SIG-M5 (cell line): Measurements from ENCODE around the gene FABP2.
"Not testable (repeated sequence)": the region's sequence is repeated elsewhere in the genome, so short reads cannot be mapped to it uniquely, and the experiment has no call there.

ENCODE experiments used
- DNase-seq: peaks from one replicate; lab custom pipeline; 2025; lab: John Stamatoyannopoulos, UW

Gene FABP2

GRCh38 chr4:119310826-119311225, 11.1 kb downstream of the FABP2 start:
- no peak for DNase-seq

- DNase-seq: no peak
Observed at GRCh38 chr4:119307606-119308005, 14.3 kb downstream of the FABP2 start.

GRCh38 chr4:119304431-119304830, 17.5 kb downstream of the FABP2 start:
- no peak for DNase-seq

- DNase-seq: no peak
Observed at GRCh38 chr4:119303587-119304305, 18.2 kb downstream of the FABP2 start.

GRCh38 chr4:119302073-119302832, 19.7 kb downstream of the FABP2 start:
- DNase-seq: no peak

- no peak for DNase-seq
Observed at GRCh38 chr4:119300101-119300978, 21.6 kb downstream of the FABP2 start.

- DNase-seq: no peak
Observed at GRCh38 chr4:119299741-119300100, 22.2 kb downstream of the FABP2 start.

GRCh38 chr4:119299260-119299671, 22.7 kb downstream of the FABP2 start:
- DNase-seq: no peak

- no peak for DNase-seq
Observed at GRCh38 chr4:119297795-119298194, 24.1 kb downstream of the FABP2 start.

- DNase-seq: no peak
Observed at GRCh38 chr4:119296356-119296755, 25.6 kb downstream of the FABP2 start.

- no peak for DNase-seq
Observed at GRCh38 chr4:119290598-119290997, 31.3 kb downstream of the FABP2 start.

GRCh38 chr4:119289313-119289712, 32.6 kb downstream of the FABP2 start:
- DNase-seq: no peak

GRCh38 chr4:119286377-119287002, 35.4 kb downstream of the FABP2 start:
- no peak for DNase-seq

GRCh38 chr4:119284876-119285780, 36.8 kb downstream of the FABP2 start:
- no peak for DNase-seq

GRCh38 chr4:119281393-119281792, 40.5 kb downstream of the FABP2 start:
- no peak for DNase-seq

GRCh38 chr4:119279945-119280344, 42.0 kb downstream of the FABP2 start:
- DNase-seq: not testable (repeated sequence)

GRCh38 chr4:119279541-119279940, 42.4 kb downstream of the FABP2 start:
- DNase-seq: not testable (repeated sequence)

GRCh38 chr4:119271361-119272085, 50.4 kb downstream of the FABP2 start:
- DNase-seq: no peak

- no peak for DNase-seq
Observed at GRCh38 chr4:119268466-119268865, 53.5 kb downstream of the FABP2 start.
